HEK293 (cell line): Measurements from ENCODE around the gene PINLYP.

Experiments
- EGR2 ChIP-seq: fragments of 450-650 bp; formaldehyde crosslinking; IDR thresholded peaks from 2 replicates; pipeline ENCODE4 v1.5.1; 2016; ENCODE audit warnings: low read depth, missing biosample characterization, missing genetic modification characterization
- GLIS2 ChIP-seq: fragments of 450-650 bp; formaldehyde crosslinking; IDR thresholded peaks from 2 replicates; pipeline ENCODE4 v1.5.1; 2016; ENCODE audit warnings: missing biosample characterization, missing genetic modification characterization
- HOXA7 ChIP-seq: sonication (generic); formaldehyde crosslinking; IDR thresholded peaks from 2 replicates; pipeline ENCODE4 v1.8.1; 2022; ENCODE audit warnings: missing genetic modification reagents, borderline replicate concordance
- KLF10 ChIP-seq: fragments of 450-650 bp; IDR thresholded peaks from 2 replicates; pipeline ENCODE4 v1.5.1; 2018; ENCODE audit warnings: missing biosample characterization, mild to moderate bottlenecking, missing genetic modification characterization
- KLF17 ChIP-seq: fragments of 450-650 bp; formaldehyde crosslinking; IDR thresholded peaks from 2 replicates; pipeline ENCODE4 v1.5.1; 2016; ENCODE audit warnings: missing biosample characterization, missing genetic modification characterization
- KLF9 ChIP-seq: fragments of 450-650 bp; formaldehyde crosslinking; IDR thresholded peaks from 2 replicates; pipeline ENCODE4 v1.5.1; 2016; ENCODE audit warnings: missing biosample characterization, missing genetic modification characterization, low read depth
- PRDM1 ChIP-seq: fragments of 450-650 bp; formaldehyde crosslinking; IDR thresholded peaks from 2 replicates; pipeline ENCODE4; 2016; ENCODE audit warnings: missing biosample characterization, missing genetic modification characterization
- SP2 ChIP-seq: fragments of 450-650 bp; formaldehyde crosslinking; IDR thresholded peaks from 2 replicates; pipeline ENCODE4 v1.5.1; 2016; ENCODE audit warnings: missing biosample characterization, missing genetic modification characterization
- TSHZ1 ChIP-seq: fragments of 450-650 bp; formaldehyde crosslinking; IDR thresholded peaks from 2 replicates; pipeline ENCODE4 v1.5.1; 2016; ENCODE audit warnings: missing biosample characterization, missing genetic modification characterization, borderline replicate concordance
- ZBTB1 ChIP-seq: fragments of 450-650 bp; formaldehyde crosslinking; IDR thresholded peaks from 2 replicates; pipeline ENCODE4 v1.5.1; 2016; ENCODE audit warnings: missing biosample characterization, missing genetic modification characterization
- ZBTB48 ChIP-seq: fragments of 450-650 bp; formaldehyde crosslinking; IDR thresholded peaks from 2 replicates; pipeline ENCODE4 v1.5.1; 2016; ENCODE audit warnings: missing biosample characterization, missing genetic modification characterization
- ZFP69B ChIP-seq: fragments of 450-650 bp; formaldehyde crosslinking; IDR thresholded peaks from 2 replicates; pipeline ENCODE4 v1.5.1; 2016; ENCODE audit warnings: missing biosample characterization, missing genetic modification characterization
- ZNF174 ChIP-seq: fragments of 450-650 bp; formaldehyde crosslinking; IDR thresholded peaks from 2 replicates; pipeline ENCODE4 v1.5.0; 2017; ENCODE audit warnings: missing biosample characterization, mild to moderate bottlenecking, missing genetic modification characterization
- ZNF2 ChIP-seq: fragments of 450-650 bp; formaldehyde crosslinking; IDR thresholded peaks from 2 replicates; pipeline ENCODE4 v1.5.1; 2016; ENCODE audit warnings: missing biosample characterization, missing genetic modification characterization
- ZNF202 ChIP-seq: fragments of 450-650 bp; formaldehyde crosslinking; IDR thresholded peaks from 2 replicates; pipeline ENCODE4 v1.5.1; 2016; ENCODE audit warnings: missing biosample characterization, missing genetic modification characterization, borderline replicate concordance
- ZNF266 ChIP-seq: fragments of 450-650 bp; formaldehyde crosslinking; IDR thresholded peaks from 2 replicates; pipeline ENCODE4 v1.5.1; 2016; ENCODE audit warnings: missing biosample characterization, missing genetic modification characterization, low read depth
- ZNF394 ChIP-seq: fragments of 450-650 bp; formaldehyde crosslinking; IDR thresholded peaks from 2 replicates; pipeline ENCODE4 v1.5.1; 2016; ENCODE audit warnings: missing biosample characterization, missing genetic modification characterization, mild to moderate bottlenecking, moderate library complexity, borderline replicate concordance
- ZNF561 ChIP-seq: fragments of 450-650 bp; IDR thresholded peaks from 2 replicates; pipeline ENCODE4 v1.5.1; 2018; ENCODE audit warnings: missing biosample characterization, missing genetic modification characterization, borderline replicate concordance
- ZNF580 ChIP-seq: fragments of 450-650 bp; formaldehyde crosslinking; IDR thresholded peaks from 2 replicates; pipeline ENCODE4 v1.5.1; 2016; ENCODE audit warnings: missing biosample characterization, missing genetic modification characterization
- ZNF610 ChIP-seq: fragments of 450-650 bp; formaldehyde crosslinking; IDR thresholded peaks from 2 replicates; pipeline ENCODE4 v1.5.1; 2016; ENCODE audit warnings: missing biosample characterization, missing genetic modification characterization, borderline replicate concordance
- ZNF654 ChIP-seq: fragments of 450-650 bp; formaldehyde crosslinking; IDR thresholded peaks from 2 replicates; pipeline ENCODE4 v1.5.1; 2016; ENCODE audit warnings: low read depth, missing biosample characterization, missing genetic modification characterization
- TF ChIP-seq, protein P1 (sequence below): fragments of 450-650 bp; formaldehyde crosslinking; IDR thresholded peaks from 2 replicates; pipeline ENCODE4 v1.5.1; 2016; ENCODE audit warnings: missing biosample characterization, missing genetic modification characterization
- TF ChIP-seq, protein P2 (sequence below): fragments of 450-650 bp; formaldehyde crosslinking; IDR thresholded peaks from 2 replicates; pipeline ENCODE4 v1.5.1; 2017; ENCODE audit warnings: missing biosample characterization, missing genetic modification characterization
- TF ChIP-seq, protein P3 (sequence below): fragments of 450-650 bp; formaldehyde crosslinking; IDR thresholded peaks from 2 replicates; pipeline ENCODE4 v1.5.1; 2016; ENCODE audit warnings: missing biosample characterization, missing genetic modification characterization

Gene PINLYP

GRCh38 chr19:43526884-43527859 lies 48.4 kb upstream of the PINLYP start, which contains the start of gene ETHE1 (continued):
- TF ChIP-seq ZNF202 (no peak), ZNF2 (peak; percentile 59), ZNF174 (tag by site-specific recombination) (no peak), HOXA7 (CRISPR knock-in tag) (no peak), ZNF654 (tag by site-specific recombination) (no peak), EGR2 (tag by site-specific recombination) (peak; percentile 97), PRDM1 (tag by site-specific recombination) (peak; percentile 75), TSHZ1 (tag by site-specific recombination) (peak; percentile 25; the same call in 1 of the 2 replicates), SP2 (tag by site-specific recombination) (peak; percentile 85), ZBTB48 (peak; percentile 80), ZBTB1 (tag by site-specific recombination) (no peak), KLF17 (tag by site-specific recombination) (peak; percentile 79), ZNF610 (tag by site-specific recombination) (peak; percentile 69; the same call in 1 of the 2 replicates), ZFP69B (tag by site-specific recombination) (peak; percentile 100), KLF9 (peak; percentile 97), ZNF394 (tag by site-specific recombination) (peak; percentile 64; the same call in 1 of the 2 replicates), KLF10 (tag by site-specific recombination) (peak; percentile 92), ZNF580 (tag by site-specific recombination) (0 out of 2 replicates have a peak, but pooled peaks have one; percentile 7), ZNF561 (0 out of 2 replicates have a peak, but pooled peaks have one; percentile 58), GLIS2 (peak; percentile 66; the same call in 1 of the 2 replicates), ZNF266 (0 out of 2 replicates have a peak, but pooled peaks have one; percentile 10)
- TF ChIP-seq, protein P1, sequence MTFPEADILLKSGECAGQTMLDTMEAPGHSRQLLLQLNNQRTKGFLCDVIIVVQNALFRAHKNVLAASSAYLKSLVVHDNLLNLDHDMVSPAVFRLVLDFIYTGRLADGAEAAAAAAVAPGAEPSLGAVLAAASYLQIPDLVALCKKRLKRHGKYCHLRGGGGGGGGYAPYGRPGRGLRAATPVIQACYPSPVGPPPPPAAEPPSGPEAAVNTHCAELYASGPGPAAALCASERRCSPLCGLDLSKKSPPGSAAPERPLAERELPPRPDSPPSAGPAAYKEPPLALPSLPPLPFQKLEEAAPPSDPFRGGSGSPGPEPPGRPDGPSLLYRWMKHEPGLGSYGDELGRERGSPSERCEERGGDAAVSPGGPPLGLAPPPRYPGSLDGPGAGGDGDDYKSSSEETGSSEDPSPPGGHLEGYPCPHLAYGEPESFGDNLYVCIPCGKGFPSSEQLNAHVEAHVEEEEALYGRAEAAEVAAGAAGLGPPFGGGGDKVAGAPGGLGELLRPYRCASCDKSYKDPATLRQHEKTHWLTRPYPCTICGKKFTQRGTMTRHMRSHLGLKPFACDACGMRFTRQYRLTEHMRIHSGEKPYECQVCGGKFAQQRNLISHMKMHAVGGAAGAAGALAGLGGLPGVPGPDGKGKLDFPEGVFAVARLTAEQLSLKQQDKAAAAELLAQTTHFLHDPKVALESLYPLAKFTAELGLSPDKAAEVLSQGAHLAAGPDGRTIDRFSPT (tag by site-specific recombination), result peak; percentile 71; the same call in 1 of the 2 replicates
- TF ChIP-seq, protein P2, sequence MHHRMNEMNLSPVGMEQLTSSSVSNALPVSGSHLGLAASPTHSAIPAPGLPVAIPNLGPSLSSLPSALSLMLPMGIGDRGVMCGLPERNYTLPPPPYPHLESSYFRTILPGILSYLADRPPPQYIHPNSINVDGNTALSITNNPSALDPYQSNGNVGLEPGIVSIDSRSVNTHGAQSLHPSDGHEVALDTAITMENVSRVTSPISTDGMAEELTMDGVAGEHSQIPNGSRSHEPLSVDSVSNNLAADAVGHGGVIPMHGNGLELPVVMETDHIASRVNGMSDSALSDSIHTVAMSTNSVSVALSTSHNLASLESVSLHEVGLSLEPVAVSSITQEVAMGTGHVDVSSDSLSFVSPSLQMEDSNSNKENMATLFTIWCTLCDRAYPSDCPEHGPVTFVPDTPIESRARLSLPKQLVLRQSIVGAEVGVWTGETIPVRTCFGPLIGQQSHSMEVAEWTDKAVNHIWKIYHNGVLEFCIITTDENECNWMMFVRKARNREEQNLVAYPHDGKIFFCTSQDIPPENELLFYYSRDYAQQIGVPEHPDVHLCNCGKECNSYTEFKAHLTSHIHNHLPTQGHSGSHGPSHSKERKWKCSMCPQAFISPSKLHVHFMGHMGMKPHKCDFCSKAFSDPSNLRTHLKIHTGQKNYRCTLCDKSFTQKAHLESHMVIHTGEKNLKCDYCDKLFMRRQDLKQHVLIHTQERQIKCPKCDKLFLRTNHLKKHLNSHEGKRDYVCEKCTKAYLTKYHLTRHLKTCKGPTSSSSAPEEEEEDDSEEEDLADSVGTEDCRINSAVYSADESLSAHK (tag by site-specific recombination), result no peak; the same call in 1 of the 2 replicates
- TF ChIP-seq, protein P3, sequence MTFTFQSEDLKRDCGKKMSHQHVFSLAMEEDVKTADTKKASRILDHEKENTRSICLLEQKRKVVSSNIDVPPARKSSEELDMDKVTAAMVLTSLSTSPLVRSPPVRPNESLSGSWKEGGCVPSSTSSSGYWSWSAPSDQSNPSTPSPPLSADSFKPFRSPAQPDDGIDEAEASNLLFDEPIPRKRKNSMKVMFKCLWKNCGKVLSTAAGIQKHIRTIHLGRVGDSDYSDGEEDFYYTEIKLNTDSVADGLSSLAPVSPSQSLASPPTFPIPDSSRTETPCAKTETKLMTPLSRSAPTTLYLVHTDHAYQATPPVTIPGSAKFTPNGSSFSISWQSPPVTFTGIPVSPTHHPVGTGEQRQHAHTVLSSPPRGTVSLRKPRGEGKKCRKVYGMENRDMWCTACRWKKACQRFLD, result no peak; the same call in 1 of the 2 replicates
